GM19455 (cell line): ENCODE results near the gene HUNK.
"Not testable (repeated sequence)": the region's sequence is repeated elsewhere in the genome, so short reads cannot be mapped to it uniquely, and the experiment has no call there.

Source experiments
- ATAC-seq: cut with Tn5 transposase; IDR thresholded peaks from one replicate; pipeline ENCODE4 v1.9.1; 2021; ENCODE audit not compliant: unreplicated experiment

Gene HUNK

GRCh38 chr21:31918250-31918775, 45.5 kb downstream of the HUNK start:
- ATAC-seq = no peak

- no peak for ATAC-seq
Measured at GRCh38 chr21:31920275-31920674, 47.5 kb downstream of the HUNK start.

GRCh38 chr21:31921079-31921478, 48.3 kb downstream of the HUNK start:
- ATAC-seq = no peak

- no peak for ATAC-seq
Measured at GRCh38 chr21:31922881-31923280, 50.1 kb downstream of the HUNK start.

- ATAC-seq = no peak
Measured at GRCh38 chr21:31923756-31924155, 50.9 kb downstream of the HUNK start.

- ATAC-seq = no peak
Measured at GRCh38 chr21:31924548-31924947, 51.7 kb downstream of the HUNK start.

- no peak for ATAC-seq
Measured at GRCh38 chr21:31926498-31926897, 53.7 kb downstream of the HUNK start.

- no peak for ATAC-seq
Measured at GRCh38 chr21:31927689-31928353, 55.0 kb downstream of the HUNK start.

GRCh38 chr21:31928656-31929055, 55.8 kb downstream of the HUNK start:
- no peak for ATAC-seq

GRCh38 chr21:31929548-31929947, 56.7 kb downstream of the HUNK start:
- no peak for ATAC-seq

- ATAC-seq = no peak
Measured at GRCh38 chr21:31930001-31930400, 57.2 kb downstream of the HUNK start.

- no peak for ATAC-seq
Measured at GRCh38 chr21:31931644-31932469, 59.0 kb downstream of the HUNK start.

GRCh38 chr21:31932470-31932764, 59.6 kb downstream of the HUNK start:
- no peak for ATAC-seq

- ATAC-seq = no peak
Measured at GRCh38 chr21:31937303-31937702, 64.5 kb downstream of the HUNK start.

- no peak for ATAC-seq
Measured at GRCh38 chr21:31938330-31939301, 65.8 kb downstream of the HUNK start.

- ATAC-seq = no peak
Measured at GRCh38 chr21:31941694-31942093, 68.9 kb downstream of the HUNK start.

GRCh38 chr21:31943561-31943960, 70.7 kb downstream of the HUNK start:
- ATAC-seq = no peak

GRCh38 chr21:31945141-31945540, 72.3 kb downstream of the HUNK start:
- no peak for ATAC-seq

- no peak for ATAC-seq
Measured at GRCh38 chr21:31945546-31945945, 72.7 kb downstream of the HUNK start.

GRCh38 chr21:31946231-31946630, 73.4 kb downstream of the HUNK start:
- no peak for ATAC-seq

GRCh38 chr21:31946876-31947550, 74.2 kb downstream of the HUNK start:
- not testable (repeated sequence) for ATAC-seq
